GM12872 (cell line): ENCODE results near the gene FHIP2A.

Source experiments
- TF ChIP-seq, protein P1 (sequence below): IDR thresholded peaks from 3 replicates; pipeline ENCODE4 v1.5.1; 2011; ENCODE audit warnings: low read depth, mild to moderate bottlenecking, low read length, moderate library complexity; ENCODE audit not compliant: insufficient read depth

Gene FHIP2A

DNA sequence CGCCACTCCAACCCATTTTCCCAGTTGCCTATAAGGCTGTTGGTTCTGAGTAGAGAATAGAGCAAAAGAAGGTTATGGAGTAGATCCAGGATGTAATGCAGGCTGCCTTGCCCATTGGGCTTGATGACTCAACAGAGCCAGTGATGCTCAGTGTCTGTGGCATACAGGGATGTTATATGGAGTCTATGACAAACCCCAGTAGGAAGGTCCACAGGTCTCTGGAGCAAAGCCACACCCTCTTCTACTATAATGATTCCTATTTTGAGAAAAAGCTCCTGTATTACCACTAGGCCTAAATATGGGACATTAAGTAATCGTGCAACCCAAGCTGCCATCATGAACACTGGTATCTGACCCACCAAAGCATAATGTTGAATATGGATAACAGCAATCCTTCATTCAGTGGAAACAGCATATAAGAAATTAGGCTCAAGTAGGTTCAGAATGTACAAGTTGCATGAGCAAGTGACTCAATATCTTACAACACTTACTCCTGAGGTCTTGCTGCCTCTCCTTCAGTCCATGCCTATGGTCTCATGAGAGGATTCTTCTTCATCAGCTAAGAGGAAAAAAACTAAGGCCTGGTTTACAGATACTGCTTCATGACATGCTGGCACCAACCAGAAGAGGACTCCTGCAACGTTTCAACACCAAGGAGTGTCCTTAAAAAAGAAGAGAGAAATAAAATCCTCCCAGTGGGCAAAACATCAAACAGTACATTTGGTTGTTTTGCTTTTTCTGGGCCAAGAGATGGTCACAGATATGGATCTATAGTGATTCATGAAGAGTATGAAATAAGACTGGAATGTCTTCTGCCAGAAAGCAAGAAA, 14.8 kb upstream of the FHIP2A start:
- TF ChIP-seq, protein P1, sequence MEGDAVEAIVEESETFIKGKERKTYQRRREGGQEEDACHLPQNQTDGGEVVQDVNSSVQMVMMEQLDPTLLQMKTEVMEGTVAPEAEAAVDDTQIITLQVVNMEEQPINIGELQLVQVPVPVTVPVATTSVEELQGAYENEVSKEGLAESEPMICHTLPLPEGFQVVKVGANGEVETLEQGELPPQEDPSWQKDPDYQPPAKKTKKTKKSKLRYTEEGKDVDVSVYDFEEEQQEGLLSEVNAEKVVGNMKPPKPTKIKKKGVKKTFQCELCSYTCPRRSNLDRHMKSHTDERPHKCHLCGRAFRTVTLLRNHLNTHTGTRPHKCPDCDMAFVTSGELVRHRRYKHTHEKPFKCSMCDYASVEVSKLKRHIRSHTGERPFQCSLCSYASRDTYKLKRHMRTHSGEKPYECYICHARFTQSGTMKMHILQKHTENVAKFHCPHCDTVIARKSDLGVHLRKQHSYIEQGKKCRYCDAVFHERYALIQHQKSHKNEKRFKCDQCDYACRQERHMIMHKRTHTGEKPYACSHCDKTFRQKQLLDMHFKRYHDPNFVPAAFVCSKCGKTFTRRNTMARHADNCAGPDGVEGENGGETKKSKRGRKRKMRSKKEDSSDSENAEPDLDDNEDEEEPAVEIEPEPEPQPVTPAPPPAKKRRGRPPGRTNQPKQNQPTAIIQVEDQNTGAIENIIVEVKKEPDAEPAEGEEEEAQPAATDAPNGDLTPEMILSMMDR = no peak

DNA sequence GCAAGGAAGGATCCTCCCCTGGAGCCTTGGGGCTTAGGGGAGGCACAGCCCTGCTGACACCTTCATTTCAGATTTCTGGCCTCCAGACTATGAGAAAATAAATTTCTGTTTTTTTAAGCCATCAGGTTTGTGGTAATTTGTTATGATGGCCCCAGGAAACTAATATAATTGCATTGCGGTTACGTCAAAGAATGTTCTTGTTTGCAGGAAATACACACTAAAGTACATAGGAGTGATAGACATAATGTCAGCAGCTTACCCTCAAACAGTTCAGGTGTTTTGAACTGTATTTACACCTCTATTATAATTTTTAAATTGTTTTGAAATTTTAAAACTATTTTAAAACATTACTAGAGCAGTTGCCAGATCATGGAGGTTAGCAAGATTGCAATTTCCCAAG, 12.6 kb upstream of the FHIP2A start:
- TF ChIP-seq, protein P1 = no peak

DNA sequence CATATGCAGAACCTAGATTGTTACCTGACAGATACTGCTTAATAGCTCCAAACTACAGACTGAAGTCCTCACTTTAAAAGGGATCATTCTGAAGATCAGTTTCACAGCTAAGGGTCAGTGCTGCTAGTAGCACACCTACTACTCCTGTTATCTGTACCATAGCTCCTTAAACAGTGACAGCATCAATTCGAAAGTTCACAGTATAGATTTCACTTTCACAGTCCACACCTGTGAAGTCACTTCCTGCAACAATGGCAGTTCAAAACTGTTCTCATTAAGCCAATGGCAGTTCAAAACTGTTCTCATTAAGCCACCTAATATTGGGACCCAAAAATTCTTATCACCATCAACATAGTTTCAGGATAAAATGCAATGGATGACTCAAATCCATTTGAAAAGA, 10.7 kb upstream of the FHIP2A start:
- TF ChIP-seq, protein P1 = no peak

DNA sequence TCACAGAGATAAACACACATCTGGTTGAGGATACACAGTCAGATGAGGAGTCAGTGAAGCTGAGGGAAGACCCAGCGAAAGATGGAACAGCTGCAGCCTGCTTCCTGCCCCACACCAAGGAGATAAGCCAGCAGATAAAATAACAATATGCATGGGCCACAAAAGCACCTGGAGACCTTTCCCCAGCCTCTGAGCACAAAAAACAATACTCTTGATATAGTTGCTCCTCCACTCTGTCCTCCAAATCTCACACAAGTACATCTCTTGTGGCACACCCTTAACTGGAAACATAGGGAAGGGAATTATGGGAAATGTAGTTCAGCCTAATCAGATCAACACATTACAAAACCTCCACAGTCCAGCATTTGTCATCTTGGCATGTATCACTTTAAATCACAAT, 9.7 kb upstream of the FHIP2A start:
- TF ChIP-seq, protein P1 = no peak

DNA sequence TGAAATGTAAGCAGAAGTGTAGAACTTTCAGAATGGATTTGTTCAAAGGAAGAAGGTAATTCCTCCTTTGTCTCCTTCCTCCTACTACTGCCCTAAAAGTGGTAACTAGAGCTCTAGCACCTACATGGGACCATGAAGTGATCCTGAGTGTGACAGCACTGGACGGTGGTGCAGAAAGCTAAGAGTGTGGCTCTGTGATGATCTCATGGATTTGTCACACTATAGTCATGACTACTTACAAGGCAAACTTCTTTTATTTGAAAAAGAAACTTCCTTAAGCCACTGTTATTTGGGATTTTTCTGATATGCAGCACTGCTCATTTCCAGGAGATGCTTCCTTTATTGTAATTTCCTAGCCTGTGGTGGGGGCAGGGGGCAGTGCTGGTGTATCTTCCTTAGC, 5.8 kb upstream of the FHIP2A start:
- TF ChIP-seq, protein P1 = no peak

DNA sequence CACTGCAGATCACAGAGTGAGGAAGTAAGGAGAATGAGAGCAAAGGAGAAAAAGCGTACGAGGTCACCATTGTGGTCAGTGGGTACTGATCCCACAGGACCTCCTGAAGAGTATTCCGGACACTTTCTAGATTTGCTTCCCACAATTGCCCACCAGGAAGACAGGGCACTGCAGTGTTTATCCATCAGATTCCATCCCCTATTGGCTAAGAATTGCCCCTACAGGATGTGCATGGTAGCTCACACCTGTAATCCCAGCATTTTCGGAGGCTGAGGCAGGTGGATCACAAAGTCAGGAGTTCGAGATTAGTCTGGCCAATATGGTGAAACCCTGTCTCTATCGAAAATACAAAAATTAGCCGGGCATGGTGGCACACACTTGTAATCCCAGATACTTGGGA, 5.3 kb upstream of the FHIP2A start:
- TF ChIP-seq, protein P1 = no peak

DNA sequence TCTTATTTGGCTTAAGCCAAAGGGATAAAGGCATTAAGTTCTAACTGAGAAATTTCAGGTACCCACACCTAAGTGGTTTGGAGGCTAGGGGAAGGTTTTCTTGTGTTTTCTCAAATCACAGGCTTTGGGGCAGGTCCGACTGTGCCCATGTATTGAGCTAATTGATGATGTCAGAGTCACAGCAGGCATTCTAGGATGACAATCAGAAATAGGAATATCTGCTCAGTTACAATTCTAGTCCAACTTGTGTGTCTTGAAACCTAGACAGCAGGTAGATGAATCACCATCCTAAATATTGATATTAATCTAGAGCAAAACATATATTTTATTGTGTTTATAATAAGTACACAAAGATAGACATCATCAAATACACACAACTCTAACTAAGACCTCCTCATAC, 2.3 kb upstream of the FHIP2A start:
- TF ChIP-seq, protein P1 = no peak
